A549 (cell line): Measurements from ENCODE around the gene BARX2. TPM values are rescaled to one million over a fixed set of nuclear protein-coding genes. Genes with fewer than 3 reads are reported as not detected.

Source experiments
- ATAC-seq, 2 experiments: fragments of 200-7000 bp in 1 of 2; fragments of >200 bp in 1 of 2; cut with Nextera tagmentation in 1 of 2; cut with Tn5 transposase in 1 of 2; 3 replicates each; pipeline versions ENCODE4 v1.8.0 to v1.9.1; 2018 to 2020; ENCODE audit warnings: mild to moderate bottlenecking in 1 of 2, moderate library complexity in 1 of 2
- CTCF ChIA-PET: fragments of 300-600 bp; sonication (Branson Sonifier 250); formaldehyde crosslinking; extraction: SDS; loops from one replicate; lab custom pipeline; 2021; ENCODE audit warnings: antibody characterized with exemption, inconsistent platforms; lab: Yijun Ruan, JAX
- POLR2A ChIA-PET: fragments of 350-600 bp; formaldehyde crosslinking; extraction: SDS; loops from one replicate; lab custom pipeline; 2021; ENCODE audit warnings: antibody characterized with exemption, inconsistent platforms; lab: Yijun Ruan, JAX
- DNase-seq, 2 experiments: peaks; one replicate each; pipeline versions ENCODE4 v3.0.0 to v3.0.0-alpha.2; 2011 to 2016; ENCODE audit warnings: low read depth in 1 of 2, low spot score in 1 of 2
- FAIRE-seq: peaks from 2 replicates; lab custom pipeline; 2011; peaks lifted over from hg19 to GRCh38; lab: Jason Lieb, UNC
- H3K27ac ChIP-seq, 2 experiments: fragments of >200 bp; sonication (Bioruptor Twin); formaldehyde crosslinking; 3 replicates each; pipeline ENCODE4 v1.5.1; 2016 to 2017
- H3K4me1 ChIP-seq: fragments of >200 bp; sonication (Bioruptor Twin); formaldehyde crosslinking; 3 replicates; pipeline ENCODE4 v1.6.1; 2016
- H3K4me2 ChIP-seq: fragments of >200 bp; sonication (Bioruptor Twin); formaldehyde crosslinking; 3 replicates; pipeline ENCODE4 v1.6.1; 2016
- H3K4me3 ChIP-seq: fragments of >200 bp; sonication (Bioruptor Twin); formaldehyde crosslinking; 3 replicates; pipeline ENCODE4 v1.5.1; 2016
- H3K9me3 ChIP-seq: fragments of >200 bp; sonication (Bioruptor Twin); formaldehyde crosslinking; 3 replicates; pipeline ENCODE4 v1.6.1; 2016
- CBX2 ChIP-seq: fragments of 200-600 bp; sonication (generic); IDR thresholded peaks from 2 replicates; pipeline ENCODE4 v1.6.1; 2016; ENCODE audit warnings: low read depth, mild to moderate bottlenecking, borderline replicate concordance
- CHD2 ChIP-seq: fragments of 150-350 bp; IDR thresholded peaks from 2 replicates; pipeline ENCODE4 v1.6.1; 2014; ENCODE audit warnings: low read length; ENCODE audit not compliant: partially characterized antibody
- CHD4 ChIP-seq: fragments of 200-600 bp; sonication (generic); IDR thresholded peaks from 2 replicates; pipeline ENCODE4 v1.6.1; 2016; ENCODE audit warnings: antibody characterized with exemption, mild to moderate bottlenecking, borderline replicate concordance
- EHF ChIP-seq: fragments of 250-450 bp; sonication (Bioruptor Pico); IDR thresholded peaks from 2 replicates; pipeline ENCODE4 v1.5.0; 2020; ENCODE audit warnings: mild to moderate bottlenecking
- HEYL ChIP-seq: fragments of 250-450 bp; sonication (Bioruptor Pico); IDR thresholded peaks from 2 replicates; pipeline ENCODE4 v1.8.0; 2021; ENCODE audit warnings: mild to moderate bottlenecking, moderate library complexity
- NFE2L2 ChIP-seq: fragments of 150-350 bp; conservative IDR thresholded peaks from 2 replicates; pipeline ENCODE4 v1.6.1; 2014; ENCODE audit warnings: low read length
- PHF8 ChIP-seq: fragments of 200-600 bp; sonication (generic); IDR thresholded peaks from 2 replicates; pipeline ENCODE4 v1.6.1; 2016; ENCODE audit warnings: low read depth, mild to moderate bottlenecking, antibody characterized with exemption, moderate library complexity, borderline replicate concordance
- SMC3 ChIP-seq: fragments of >200 bp; sonication (Bioruptor Twin); formaldehyde crosslinking; IDR thresholded peaks from 3 replicates; pipeline ENCODE4 v1.6.1; 2018; ENCODE audit warnings: inconsistent platforms
- ZC3H11A ChIP-seq: fragments of 450-650 bp; IDR thresholded peaks from 2 replicates; pipeline ENCODE4 v1.6.1; 2014; ENCODE audit warnings: antibody characterized with exemption, mild to moderate bottlenecking
- WGBS: methylation state at CpG from one replicate; pipeline ENCODE4 v1.1.6; 2017; ENCODE audit errors: missing lambda C conversion rate; 5-methylcytosine and 5-hydroxymethylcytosine counted together
- polyA plus RNA-seq, 4 experiments: library from polyadenylated mRNA; depleted of rRNA in 3 of 4; stranded (reverse); fragments of >200 nt; fragmentation: RNase III in 1 of 4; extraction: RNeasy Plus Mini Kit Qiagen cat#74134 plus additional on column Dnase treatment in 1 of 4; gene quantifications; 2 replicates in 3 of 4; 3 replicates in 1 of 4; pipeline ENCODE4 v1.2.3, GENCODE V29; 2011 to 2017
- TF ChIP-seq, protein P1 (sequence below): fragments of 200-600 bp; sonication (generic); IDR thresholded peaks from 2 replicates; pipeline ENCODE4 v1.6.1; 2016; ENCODE audit warnings: antibody characterized with exemption, mild to moderate bottlenecking, moderate library complexity
- TF ChIP-seq, protein P2 (sequence below): fragments of >200 bp; sonication (Bioruptor Twin); formaldehyde crosslinking; IDR thresholded peaks from 3 replicates; pipeline ENCODE4 v1.5.1; 2016
- TF ChIP-seq, protein P3 (sequence below): fragments of 250-450 bp; sonication (Bioruptor Pico); IDR thresholded peaks from 2 replicates; pipeline ENCODE4 v1.5.0; 2021; ENCODE audit warnings: mild to moderate bottlenecking, moderate library complexity, borderline replicate concordance
- TF ChIP-seq, protein P4 (sequence below): fragments of >200 bp; sonication (Bioruptor Twin); formaldehyde crosslinking; IDR thresholded peaks from 2 replicates; pipeline ENCODE4 v1.6.1; 2016

The BARX2 gene
- polyA plus RNA-seq, 2 of the 4 experiments (the other 2 are of a cell fraction): not detected

DNA sequence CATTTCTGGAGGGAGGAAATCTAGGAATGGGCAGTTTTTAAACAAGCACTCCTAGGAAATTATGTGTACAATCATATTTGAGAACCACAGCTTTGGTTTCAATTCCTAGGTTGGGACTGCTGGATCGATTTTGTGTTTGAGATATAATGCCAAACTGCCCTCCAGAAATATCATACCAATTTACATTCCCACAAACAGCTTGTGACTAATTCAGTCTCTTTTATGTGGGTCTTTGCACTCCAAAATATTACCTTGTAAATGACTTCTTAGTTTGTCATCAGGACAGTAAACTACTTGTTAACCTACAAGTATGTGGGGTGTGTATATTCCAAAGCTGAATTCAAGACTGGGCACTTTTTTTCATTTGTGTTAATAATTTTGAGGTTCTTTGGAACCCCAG lies 9.8 kb upstream of the BARX2 start:
- POLR2A ChIA-PET: no interaction called here
- ATAC-seq: no peak
- CTCF ChIA-PET: interaction anchor here (0.6 to 4.0 kb wide), 4 partner anchors 70 to 386 kb away, joined by 3 to 54 read pairs (median 4); no protein-coding TSS in a partner anchor

DNA sequence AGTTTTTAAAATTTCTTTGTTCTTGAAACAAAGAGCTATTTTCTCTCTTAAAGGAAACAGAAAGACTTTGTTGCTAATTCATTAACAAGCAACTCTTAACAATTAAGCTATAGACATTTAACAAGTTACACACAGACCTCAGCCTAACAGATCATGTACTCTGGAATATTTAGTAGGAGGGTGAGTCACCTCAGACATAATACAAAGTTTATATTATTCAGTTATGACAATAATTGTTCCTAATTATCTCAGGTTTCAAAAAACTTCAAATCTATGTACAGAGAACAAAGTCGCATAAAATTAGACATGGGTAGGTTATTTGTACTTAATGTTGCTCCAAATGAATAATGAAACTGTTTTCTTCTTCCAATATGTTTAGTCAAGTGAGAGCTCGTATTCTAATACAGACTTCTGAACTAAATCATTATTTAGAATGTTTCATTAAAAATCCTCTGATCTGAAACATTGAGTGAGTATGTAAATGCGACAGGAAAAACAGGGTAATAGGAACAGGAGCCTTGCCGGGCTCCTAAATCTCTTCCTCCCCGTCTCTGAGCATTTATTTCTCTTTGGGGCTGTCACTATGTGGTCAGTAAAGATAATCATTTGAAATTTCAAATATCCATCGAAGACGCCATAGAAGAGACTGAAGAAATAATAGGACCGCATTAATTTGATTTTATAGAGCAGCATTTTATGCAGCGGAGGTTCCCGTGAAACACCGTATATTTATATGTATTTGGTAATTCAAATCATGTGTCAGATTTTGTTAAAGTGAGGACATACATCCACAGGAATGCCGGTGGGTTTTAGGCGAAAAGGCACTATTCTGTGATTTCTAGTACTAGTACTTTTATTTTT lies 8.7 kb upstream of the BARX2 start:
- Histone ChIP-seq H3K4me3 (no peak overlapping the region), H3K4me2 (no peak overlapping the region), H3K27ac (no peak overlapping the region), H3K4me1 (no peaks in the 10 kb centered on the region), H3K9me3 (no peaks in the 10 kb centered on the region)
- TF ChIP-seq ZC3H11A (no peak), CBX2 (no peak)
- TF ChIP-seq, protein P1, sequence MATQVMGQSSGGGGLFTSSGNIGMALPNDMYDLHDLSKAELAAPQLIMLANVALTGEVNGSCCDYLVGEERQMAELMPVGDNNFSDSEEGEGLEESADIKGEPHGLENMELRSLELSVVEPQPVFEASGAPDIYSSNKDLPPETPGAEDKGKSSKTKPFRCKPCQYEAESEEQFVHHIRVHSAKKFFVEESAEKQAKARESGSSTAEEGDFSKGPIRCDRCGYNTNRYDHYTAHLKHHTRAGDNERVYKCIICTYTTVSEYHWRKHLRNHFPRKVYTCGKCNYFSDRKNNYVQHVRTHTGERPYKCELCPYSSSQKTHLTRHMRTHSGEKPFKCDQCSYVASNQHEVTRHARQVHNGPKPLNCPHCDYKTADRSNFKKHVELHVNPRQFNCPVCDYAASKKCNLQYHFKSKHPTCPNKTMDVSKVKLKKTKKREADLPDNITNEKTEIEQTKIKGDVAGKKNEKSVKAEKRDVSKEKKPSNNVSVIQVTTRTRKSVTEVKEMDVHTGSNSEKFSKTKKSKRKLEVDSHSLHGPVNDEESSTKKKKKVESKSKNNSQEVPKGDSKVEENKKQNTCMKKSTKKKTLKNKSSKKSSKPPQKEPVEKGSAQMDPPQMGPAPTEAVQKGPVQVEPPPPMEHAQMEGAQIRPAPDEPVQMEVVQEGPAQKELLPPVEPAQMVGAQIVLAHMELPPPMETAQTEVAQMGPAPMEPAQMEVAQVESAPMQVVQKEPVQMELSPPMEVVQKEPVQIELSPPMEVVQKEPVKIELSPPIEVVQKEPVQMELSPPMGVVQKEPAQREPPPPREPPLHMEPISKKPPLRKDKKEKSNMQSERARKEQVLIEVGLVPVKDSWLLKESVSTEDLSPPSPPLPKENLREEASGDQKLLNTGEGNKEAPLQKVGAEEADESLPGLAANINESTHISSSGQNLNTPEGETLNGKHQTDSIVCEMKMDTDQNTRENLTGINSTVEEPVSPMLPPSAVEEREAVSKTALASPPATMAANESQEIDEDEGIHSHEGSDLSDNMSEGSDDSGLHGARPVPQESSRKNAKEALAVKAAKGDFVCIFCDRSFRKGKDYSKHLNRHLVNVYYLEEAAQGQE: no peak
- no peak for FAIRE-seq
- DNase-seq: no peak
- 49% methylated on average over 13 of the region's 13 CpGs for WGBS
- ChIA-PET CTCF (interaction anchor here (0.7 to 4.0 kb wide), 4 partner anchors 9 to 385 kb away, joined by 3 to 54 read pairs (median 3); partner anchors contain the start of gene BARX2), POLR2A (no interaction called here)
- ATAC-seq: no peak

More for the DNA sequence above, 9.8 kb upstream of the BARX2 start:
- H3K27ac ChIP-seq: no peak overlapping the region
- TF ChIP-seq, protein P2, sequence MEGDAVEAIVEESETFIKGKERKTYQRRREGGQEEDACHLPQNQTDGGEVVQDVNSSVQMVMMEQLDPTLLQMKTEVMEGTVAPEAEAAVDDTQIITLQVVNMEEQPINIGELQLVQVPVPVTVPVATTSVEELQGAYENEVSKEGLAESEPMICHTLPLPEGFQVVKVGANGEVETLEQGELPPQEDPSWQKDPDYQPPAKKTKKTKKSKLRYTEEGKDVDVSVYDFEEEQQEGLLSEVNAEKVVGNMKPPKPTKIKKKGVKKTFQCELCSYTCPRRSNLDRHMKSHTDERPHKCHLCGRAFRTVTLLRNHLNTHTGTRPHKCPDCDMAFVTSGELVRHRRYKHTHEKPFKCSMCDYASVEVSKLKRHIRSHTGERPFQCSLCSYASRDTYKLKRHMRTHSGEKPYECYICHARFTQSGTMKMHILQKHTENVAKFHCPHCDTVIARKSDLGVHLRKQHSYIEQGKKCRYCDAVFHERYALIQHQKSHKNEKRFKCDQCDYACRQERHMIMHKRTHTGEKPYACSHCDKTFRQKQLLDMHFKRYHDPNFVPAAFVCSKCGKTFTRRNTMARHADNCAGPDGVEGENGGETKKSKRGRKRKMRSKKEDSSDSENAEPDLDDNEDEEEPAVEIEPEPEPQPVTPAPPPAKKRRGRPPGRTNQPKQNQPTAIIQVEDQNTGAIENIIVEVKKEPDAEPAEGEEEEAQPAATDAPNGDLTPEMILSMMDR: no peak
- TF ChIP-seq CHD2 (no peak), EHF (no peak), SMC3 (no peak), CBX2 (no peak), HEYL (no peak), PHF8 (no peak), NFE2L2 (no peak), CHD4 (no peak)
- TF ChIP-seq, protein P3, sequence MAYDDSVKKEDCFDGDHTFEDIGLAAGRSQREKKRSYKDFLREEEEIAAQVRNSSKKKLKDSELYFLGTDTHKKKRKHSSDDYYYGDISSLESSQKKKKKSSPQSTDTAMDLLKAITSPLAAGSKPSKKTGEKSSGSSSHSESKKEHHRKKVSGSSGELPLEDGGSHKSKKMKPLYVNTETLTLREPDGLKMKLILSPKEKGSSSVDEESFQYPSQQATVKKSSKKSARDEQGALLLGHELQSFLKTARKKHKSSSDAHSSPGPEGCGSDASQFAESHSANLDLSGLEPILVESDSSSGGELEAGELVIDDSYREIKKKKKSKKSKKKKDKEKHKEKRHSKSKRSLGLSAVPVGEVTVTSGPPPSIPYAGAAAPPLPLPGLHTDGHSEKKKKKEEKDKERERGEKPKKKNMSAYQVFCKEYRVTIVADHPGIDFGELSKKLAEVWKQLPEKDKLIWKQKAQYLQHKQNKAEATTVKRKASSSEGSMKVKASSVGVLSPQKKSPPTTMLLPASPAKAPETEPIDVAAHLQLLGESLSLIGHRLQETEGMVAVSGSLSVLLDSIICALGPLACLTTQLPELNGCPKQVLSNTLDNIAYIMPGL (CRISPR knock-in tag): no peak
- TF ChIP-seq, protein P4, sequence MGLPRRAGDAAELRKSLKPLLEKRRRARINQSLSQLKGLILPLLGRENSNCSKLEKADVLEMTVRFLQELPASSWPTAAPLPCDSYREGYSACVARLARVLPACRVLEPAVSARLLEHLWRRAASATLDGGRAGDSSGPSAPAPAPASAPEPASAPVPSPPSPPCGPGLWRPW: no peak
- TF ChIP-seq, all 56 proteins: peak for 0
- no peaks in the 10 kb centered on the region for H3K4me1 ChIP-seq
- H3K9me3 ChIP-seq: no peaks in the 10 kb centered on the region
- H3K4me3 ChIP-seq: no peak overlapping the region
- DNase-seq (no peak), FAIRE-seq (no peak)
- WGBS: 0% methylated on average over 1 of the region's 1 CpG
- no peak overlapping the region for H3K4me2 ChIP-seq
